Adipose tissue (tissue), 3 donors: ENCODE measurements around the gene ATP2C1. TPM values are rescaled to one million over a fixed set of nuclear protein-coding genes. Genes with fewer than 3 reads are reported as not detected.

Experiments
- H3K27ac ChIP-seq: one replicate; pipeline ENCODE4 v1.5.1; 2013; ENCODE audit warnings: low read depth, low read length
- WGBS, 3 donors: extraction: QIAGEN DNeasy Blood & Tissue Kit; methylation state at CpG; one replicate each; pipeline ENCODE4 v1.1.7; 2013; 5-methylcytosine and 5-hydroxymethylcytosine counted together
- polyA plus RNA-seq, 3 donors: library from polyadenylated mRNA; stranded (reverse); fragments of 200-250 nt; gene quantifications; one replicate each; pipeline ENCODE4 v1.2.3, GENCODE V29; 2013
- donor health status: healthy with polysubstance abuse.
- donor health status: Bipolar disorder and iron deficiency.
- donor health status: healthy.

Gene ATP2C1
- polyA plus RNA-seq, 3 donors: 21.5 to 38.9 (median 26.0) TPM

DNA sequence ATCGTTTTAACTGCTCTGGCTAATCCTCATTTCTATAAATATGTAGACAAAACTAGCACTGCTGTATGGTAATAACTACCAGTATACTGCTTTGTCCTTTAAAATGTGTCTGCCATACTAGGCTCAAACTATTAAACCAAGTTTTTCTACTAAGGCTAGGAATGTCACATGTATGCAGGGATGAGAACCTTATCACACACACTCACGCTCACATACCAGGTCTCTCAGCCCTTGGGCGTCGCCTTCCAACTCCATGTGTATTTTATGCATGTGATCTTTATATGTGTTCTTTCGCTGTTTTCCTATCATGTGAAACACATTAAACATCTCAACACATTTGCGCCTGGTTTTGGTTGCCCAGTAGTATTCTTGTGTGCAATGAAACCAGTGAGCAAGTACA lies 32.6 kb downstream of the ATP2C1 start:
- 78 to 88% (median 80%) methylated on average over 6 of the region's 6 CpGs for WGBS, 3 donors
- H3K27ac ChIP-seq: no peak overlapping the region

DNA sequence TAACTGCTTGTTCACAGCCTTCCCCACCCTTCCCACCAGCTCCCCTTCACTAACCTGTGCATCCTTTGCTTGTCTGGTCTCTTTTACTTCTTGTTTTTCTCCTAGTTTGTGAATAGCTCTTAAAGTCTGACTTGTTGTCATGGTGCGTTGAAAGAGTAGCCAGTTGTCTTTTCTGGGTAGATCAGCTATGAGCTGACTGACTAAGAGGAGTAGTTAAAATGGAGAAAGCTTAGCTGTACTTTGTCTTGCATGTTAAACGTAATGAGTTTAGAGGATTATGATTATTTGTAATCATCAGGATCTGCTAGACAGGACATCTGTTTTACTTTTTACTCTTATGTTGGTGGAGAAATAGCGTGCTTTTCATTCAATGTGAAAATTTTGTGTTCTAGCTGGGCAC lies 35.9 kb downstream of the ATP2C1 start:
- 64 to 82% (median 66%) methylated on average over 3 of the region's 3 CpGs for WGBS, 3 donors
- H3K27ac ChIP-seq: no peak overlapping the region

- H3K27ac ChIP-seq: no peak overlapping the region
- WGBS, 3 donors: 80 to 95% (median 94%) methylated on average over 2 of the region's 2 CpGs
Observed at GRCh38 chr3:130932979-130933378, 39.1 kb downstream of the ATP2C1 start.

GRCh38 chr3:130933801-130934345 lies 40.0 kb downstream of the ATP2C1 start:
- no peak overlapping the region for H3K27ac ChIP-seq
- 89 to 91% (median 90%) methylated on average over 1 of the region's 1 CpG for WGBS, 3 donors

DNA sequence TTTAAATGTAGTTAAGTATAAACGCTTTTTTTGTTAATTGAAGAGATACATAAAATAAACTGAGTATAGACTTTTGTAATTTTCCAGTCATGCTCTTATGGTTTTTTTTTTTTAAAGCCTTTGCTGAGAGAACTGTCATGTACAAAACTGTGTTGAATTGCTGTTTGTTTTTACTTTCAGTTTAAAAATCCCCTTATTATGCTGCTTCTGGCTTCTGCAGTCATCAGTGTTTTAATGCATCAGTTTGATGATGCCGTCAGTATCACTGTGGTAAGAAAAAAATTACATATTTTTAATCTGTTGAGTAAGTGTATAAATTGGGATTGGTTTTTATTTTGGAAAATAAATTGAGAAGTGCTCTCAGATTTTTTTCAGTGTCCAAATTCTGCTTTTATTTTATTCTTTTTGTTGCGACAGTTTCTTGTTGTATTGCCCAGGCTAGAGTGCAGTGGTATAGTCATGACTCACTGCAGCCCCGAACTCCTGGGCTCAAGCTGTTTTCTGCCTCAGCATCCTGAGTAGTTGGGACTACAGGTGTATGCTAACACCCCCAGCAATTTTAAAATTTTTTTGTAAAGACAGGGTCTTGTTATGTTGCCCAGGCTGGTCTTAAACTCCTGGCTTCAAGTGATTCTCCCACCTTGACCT lies 40.7 kb downstream of the ATP2C1 start:
- no peak overlapping the region for H3K27ac ChIP-seq
- WGBS, 3 donors: 83 to 86% (median 85%) methylated on average over 4 of the region's 4 CpGs

- 68 to 94% (median 79%) methylated on average over 4 of the region's 4 CpGs for WGBS, 3 donors
- H3K27ac ChIP-seq: no peak overlapping the region
Observed at GRCh38 chr3:130935761-130936492, 42.0 kb downstream of the ATP2C1 start.

DNA sequence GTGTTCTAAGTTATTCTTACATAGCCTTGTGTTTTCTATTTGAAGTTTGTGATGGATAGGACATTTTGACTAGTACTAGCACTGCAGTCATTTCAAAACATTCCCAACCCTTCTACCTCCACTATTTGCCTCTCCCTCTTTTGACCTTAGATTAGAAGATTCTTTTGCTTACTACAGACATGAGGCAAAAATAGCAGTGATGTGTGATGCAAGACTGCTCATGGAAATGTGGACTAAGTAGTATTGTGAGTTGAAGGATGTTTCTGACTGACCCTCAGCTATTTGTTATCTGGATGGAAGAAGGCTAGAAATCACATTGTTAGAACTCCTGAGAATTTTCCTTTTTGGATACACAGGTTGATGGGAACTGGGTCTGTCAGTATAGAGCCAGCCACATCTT lies 45.9 kb downstream of the ATP2C1 start:
- no peak overlapping the region for H3K27ac ChIP-seq

GRCh38 chr3:130941793-130942192 lies 47.9 kb downstream of the ATP2C1 start:
- H3K27ac ChIP-seq: no peak overlapping the region

DNA sequence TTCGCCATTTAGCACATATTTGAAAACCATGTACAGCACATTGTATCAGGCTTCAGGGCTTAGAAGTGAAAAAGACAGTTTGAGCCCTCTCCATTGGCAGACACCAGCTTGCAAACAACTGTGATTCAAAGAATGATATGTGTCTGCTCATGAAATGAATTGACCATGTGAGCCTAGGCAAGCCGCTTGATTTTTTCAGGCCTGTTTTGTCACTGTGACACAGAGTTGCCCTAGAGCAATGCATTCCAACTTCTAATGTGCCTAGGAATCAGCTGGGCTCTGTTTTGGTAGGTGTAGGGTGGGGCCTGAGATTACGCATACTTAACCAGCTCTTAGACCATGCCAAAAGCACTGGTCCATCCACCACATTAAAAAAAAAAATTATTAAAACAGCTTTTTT lies 53.0 kb downstream of the ATP2C1 start:
- WGBS, 3 donors: 84 to 99% (median 85%) methylated on average over 3 of the region's 3 CpGs

GRCh38 chr3:130948001-130948773 lies 54.3 kb downstream of the ATP2C1 start:
- WGBS, 3 donors: 96 to 99% (median 97%) methylated on average over 2 of the region's 2 CpGs
- H3K27ac ChIP-seq: no peak overlapping the region

More for the DNA sequence above, 53.0 kb downstream of the ATP2C1 start:
- H3K27ac ChIP-seq: no peak overlapping the region

- WGBS, 3 donors: 94 to 96% (median 95%) methylated on average over 3 of the region's 3 CpGs
- H3K27ac ChIP-seq: no peak overlapping the region
Observed at GRCh38 chr3:130948929-130949328, 55.0 kb downstream of the ATP2C1 start.

GRCh38 chr3:130950124-130950523 lies 56.2 kb downstream of the ATP2C1 start:
- 35 to 85% (median 82%) methylated on average over 2 of the region's 2 CpGs for WGBS, 3 donors
- H3K27ac ChIP-seq: no peak overlapping the region

DNA sequence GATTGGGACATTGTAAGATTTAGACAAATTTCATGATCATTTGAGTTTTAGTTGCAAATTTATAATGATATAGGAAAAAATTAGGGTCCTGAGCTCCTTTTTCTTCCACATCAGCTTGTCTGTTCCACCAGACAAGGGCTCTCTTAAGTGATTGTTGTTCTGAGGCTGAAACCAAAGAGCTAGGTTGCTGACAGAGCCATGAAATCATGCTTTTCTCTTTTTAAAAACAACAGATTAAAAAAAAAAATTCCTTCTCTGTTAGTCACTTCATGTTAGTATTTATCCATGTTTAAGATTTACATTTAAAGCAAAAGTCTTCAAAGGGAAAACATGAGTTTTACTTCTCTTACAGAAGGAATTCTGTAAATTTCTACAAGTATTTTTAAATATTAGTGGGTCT lies 56.8 kb downstream of the ATP2C1 start:
- no peak overlapping the region for H3K27ac ChIP-seq

- 84 to 92% (median 89%) methylated on average over 5 of the region's 5 CpGs for WGBS, 3 donors
Observed at GRCh38 chr3:130955481-130955880, 61.6 kb downstream of the ATP2C1 start.

GRCh38 chr3:130956281-130956680 lies 62.4 kb downstream of the ATP2C1 start:
- no peak overlapping the region for H3K27ac ChIP-seq
- 87 to 96% (median 91%) methylated on average over 1 of the region's 1 CpG for WGBS, 3 donors

More at GRCh38 chr3:130955481-130955880, 61.6 kb downstream of the ATP2C1 start:
- no peak overlapping the region for H3K27ac ChIP-seq

DNA sequence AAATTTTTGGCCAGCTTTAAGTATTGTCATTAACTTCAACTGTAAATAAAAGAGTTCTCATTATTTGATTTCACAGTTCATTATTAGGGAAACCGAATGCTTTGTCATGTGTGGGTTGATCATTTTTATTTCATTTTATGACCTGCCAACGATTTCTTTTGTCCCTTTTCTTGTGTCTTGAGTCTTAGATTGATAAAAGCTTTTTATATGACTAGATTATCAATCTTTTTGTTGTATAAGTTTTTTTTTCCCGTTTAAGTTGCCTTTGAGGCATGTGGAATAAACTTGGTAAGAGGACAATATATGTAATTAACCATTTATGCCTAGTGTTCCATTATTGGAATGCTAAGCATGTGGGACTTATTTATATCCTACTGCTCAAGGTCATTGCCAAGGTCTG lies 62.8 kb downstream of the ATP2C1 start:
- 91 to 94% (median 92%) methylated on average over 3 of the region's 3 CpGs for WGBS, 3 donors
- H3K27ac ChIP-seq: no peak overlapping the region

GRCh38 chr3:130960139-130960795 lies 66.4 kb downstream of the ATP2C1 start:
- no peak overlapping the region for H3K27ac ChIP-seq
- 97 to 99% (median 98%) methylated on average over 5 of the region's 5 CpGs for WGBS, 3 donors

- H3K27ac ChIP-seq: no peak overlapping the region
Observed at GRCh38 chr3:130961458-130961857, 67.6 kb downstream of the ATP2C1 start.

- WGBS, 3 donors: 61 to 79% (median 77%) methylated on average over 2 of the region's 2 CpGs
- no peak overlapping the region for H3K27ac ChIP-seq
Observed at GRCh38 chr3:130963444-130963843, 69.6 kb downstream of the ATP2C1 start.
